Lower leg skin (tissue), 3 donors: Measurements from ENCODE around the gene CMBL.

Experiments
- POLR2A ChIP-seq, 2 donors: fragments of 450-650 bp; IDR thresholded peaks; one replicate each; pipeline ENCODE4 v1.6.1; 2016 to 2017; ENCODE audit warnings: antibody characterized with exemption in 2 of 2, mild to moderate bottlenecking in 1 of 2, moderate library complexity in 1 of 2
- TF ChIP-seq, protein P1 (sequence below), 3 donors: fragments of 450-650 bp; IDR thresholded peaks; one replicate each; pipeline ENCODE4 v1.5.1; 2016; ENCODE audit warnings: antibody characterized with exemption in 3 of 3, mild to moderate bottlenecking in 3 of 3, moderate library complexity in 2 of 3

DNA sequence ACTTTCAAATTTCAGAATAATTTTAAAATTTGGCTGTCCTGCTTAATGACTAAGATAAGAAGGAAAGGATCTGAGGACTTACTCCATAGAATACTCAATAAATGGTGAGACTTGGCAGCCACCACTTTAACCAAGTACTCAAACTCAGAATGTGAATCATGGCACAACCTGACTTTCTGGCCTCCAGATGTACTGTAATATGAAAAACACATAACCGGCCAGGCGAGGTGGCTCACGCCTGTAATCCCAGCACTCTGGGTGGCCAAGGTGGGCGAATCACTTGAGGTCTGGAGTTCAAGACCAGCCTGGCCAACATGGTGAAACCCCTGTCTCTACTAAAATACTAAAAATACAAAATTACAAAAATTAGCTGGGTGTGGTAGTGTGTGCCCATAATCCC is 35.8 kb upstream of the CMBL start:
- TF ChIP-seq, protein P1, sequence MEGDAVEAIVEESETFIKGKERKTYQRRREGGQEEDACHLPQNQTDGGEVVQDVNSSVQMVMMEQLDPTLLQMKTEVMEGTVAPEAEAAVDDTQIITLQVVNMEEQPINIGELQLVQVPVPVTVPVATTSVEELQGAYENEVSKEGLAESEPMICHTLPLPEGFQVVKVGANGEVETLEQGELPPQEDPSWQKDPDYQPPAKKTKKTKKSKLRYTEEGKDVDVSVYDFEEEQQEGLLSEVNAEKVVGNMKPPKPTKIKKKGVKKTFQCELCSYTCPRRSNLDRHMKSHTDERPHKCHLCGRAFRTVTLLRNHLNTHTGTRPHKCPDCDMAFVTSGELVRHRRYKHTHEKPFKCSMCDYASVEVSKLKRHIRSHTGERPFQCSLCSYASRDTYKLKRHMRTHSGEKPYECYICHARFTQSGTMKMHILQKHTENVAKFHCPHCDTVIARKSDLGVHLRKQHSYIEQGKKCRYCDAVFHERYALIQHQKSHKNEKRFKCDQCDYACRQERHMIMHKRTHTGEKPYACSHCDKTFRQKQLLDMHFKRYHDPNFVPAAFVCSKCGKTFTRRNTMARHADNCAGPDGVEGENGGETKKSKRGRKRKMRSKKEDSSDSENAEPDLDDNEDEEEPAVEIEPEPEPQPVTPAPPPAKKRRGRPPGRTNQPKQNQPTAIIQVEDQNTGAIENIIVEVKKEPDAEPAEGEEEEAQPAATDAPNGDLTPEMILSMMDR (IDR thresholded peaks at IDR 0.05): no peak
- no peak for TF ChIP-seq POLR2A (IDR thresholded peaks at IDR 0.05)
